Neural cell (in vitro differentiated cells): ENCODE measurements around the gene PBRM1. TPM values are rescaled to one million over a fixed set of nuclear protein-coding genes. Genes with fewer than 3 reads are reported as not detected.

ENCODE experiments used
- H2AFZ ChIP-seq: fragments of 200-600, 300-800 bp; sonication (generic), shearing (Covaris generic); 2 replicates; pipeline ENCODE4 v1.6.0; 2014; ENCODE audit warnings: low read depth, mild to moderate bottlenecking, antibody characterized with exemption, low read length, moderate library complexity
- H3F3A ChIP-seq: fragments of 200-600 bp; shearing (Covaris generic); 2 replicates; pipeline ENCODE4 v1.6.1; 2016; ENCODE audit warnings: mild to moderate bottlenecking, moderate library complexity, mixed read lengths, antibody characterized with exemption, low read length; ENCODE audit not compliant: insufficient read depth, poor library complexity, severe bottlenecking
- H3K27ac ChIP-seq: fragments of 200-600, 300-800 bp; sonication (generic), shearing (Covaris generic); 2 replicates; pipeline ENCODE4 v1.5.1; 2014; ENCODE audit warnings: mild to moderate bottlenecking, low read length, moderate library complexity
- H3K27me3 ChIP-seq: fragments of 300-800, 200-600 bp; sonication (generic), shearing (Covaris generic); 2 replicates; pipeline ENCODE4 v1.6.0; 2014; ENCODE audit warnings: mild to moderate bottlenecking, low read depth, low read length, moderate library complexity; ENCODE audit not compliant: insufficient read depth
- H3K36me3 ChIP-seq: fragments of 300-800, 200-600 bp; sonication (generic), shearing (Covaris generic); 2 replicates; pipeline ENCODE4 v1.5.1; 2014; ENCODE audit warnings: mild to moderate bottlenecking, antibody characterized with exemption, low read length, moderate library complexity; ENCODE audit not compliant: insufficient read depth
- H3K4me2 ChIP-seq: fragments of 300-800, 200-600 bp; sonication (generic), shearing (Covaris generic); 2 replicates; pipeline ENCODE4 v1.6.0; 2014; ENCODE audit warnings: mild to moderate bottlenecking, low read length
- H3K4me3 ChIP-seq: fragments of 300-800, 200-600 bp; sonication (generic), shearing (Covaris generic); 2 replicates; pipeline ENCODE4 v1.5.1; 2014; ENCODE audit warnings: mild to moderate bottlenecking, low read length, moderate library complexity
- H3K79me2 ChIP-seq: fragments of 200-600 bp; shearing (Covaris generic); replicated peaks from 2 replicates; pipeline ENCODE4 v1.6.0; 2014; ENCODE audit warnings: mild to moderate bottlenecking, low read length, moderate library complexity; ENCODE audit not compliant: insufficient read depth
- H3K9ac ChIP-seq: fragments of 300-800, 200-600 bp; sonication (generic), shearing (Covaris generic); 2 replicates; pipeline ENCODE4 v1.6.1; 2016; ENCODE audit warnings: mild to moderate bottlenecking, low read length, mixed read lengths
- H3K9me2 ChIP-seq: fragments of 200-600 bp; shearing (Covaris generic); 2 replicates; pipeline ENCODE4 v1.6.1; 2016; ENCODE audit warnings: mild to moderate bottlenecking, low read length, mixed read lengths; ENCODE audit not compliant: insufficient read depth
- H3K9me3 ChIP-seq: fragments of 200-600, 300-800 bp; sonication (generic), shearing (Covaris generic); 2 replicates; pipeline ENCODE4 v1.6.1; 2016; ENCODE audit warnings: mild to moderate bottlenecking, mixed run types, low read length, moderate library complexity, mixed read lengths
- H4K20me1 ChIP-seq: fragments of 200-600 bp; shearing (Covaris generic); 2 replicates; pipeline ENCODE4 v1.6.1; 2016; ENCODE audit warnings: mild to moderate bottlenecking, mixed run types; ENCODE audit not compliant: insufficient read depth
- CTCF ChIP-seq: fragments of 450-650 bp; IDR thresholded peaks from 2 replicates; pipeline ENCODE4 v1.5.1; 2014; ENCODE audit warnings: antibody characterized with exemption, mild to moderate bottlenecking, moderate library complexity; ENCODE audit not compliant: poor library complexity, severe bottlenecking
- EP300 ChIP-seq: fragments of 450-650 bp; conservative IDR thresholded peaks from 2 replicates; pipeline ENCODE4 v1.6.1; 2014; ENCODE audit warnings: antibody characterized with exemption, mild to moderate bottlenecking, moderate library complexity; ENCODE audit not compliant: poor library complexity, severe bottlenecking
- EZH2 ChIP-seq: fragments of 200-600, 300-800 bp; shearing (Covaris generic), sonication (generic); IDR thresholded peaks from 2 replicates; pipeline ENCODE4 v1.6.1; 2014; ENCODE audit warnings: antibody characterized with exemption, low read length, borderline replicate concordance, mild to moderate bottlenecking; ENCODE audit not compliant: insufficient read depth, poor library complexity, severe bottlenecking
- MXI1 ChIP-seq: fragments of 450-650 bp; conservative IDR thresholded peaks from 2 replicates; pipeline ENCODE4 v1.6.1; 2014; ENCODE audit warnings: antibody characterized with exemption, mild to moderate bottlenecking; ENCODE audit not compliant: poor library complexity, severe bottlenecking
- POLR2AphosphoS5 ChIP-seq: IDR thresholded peaks from 2 replicates; pipeline ENCODE4 v1.6.1; 2012
- RAD21 ChIP-seq: fragments of 450-650 bp; conservative IDR thresholded peaks from 2 replicates; pipeline ENCODE4 v1.6.1; 2014; ENCODE audit warnings: antibody characterized with exemption, mild to moderate bottlenecking, moderate library complexity
- REST ChIP-seq: IDR thresholded peaks from 2 replicates; pipeline ENCODE4 v1.6.1; 2012; ENCODE audit warnings: borderline replicate concordance
- SMC3 ChIP-seq: fragments of 450-650 bp; conservative IDR thresholded peaks from 2 replicates; pipeline ENCODE4 v1.6.1; 2014; ENCODE audit warnings: antibody characterized with exemption, mild to moderate bottlenecking, moderate library complexity; ENCODE audit not compliant: poor library complexity
- TAF1 ChIP-seq: IDR thresholded peaks from 2 replicates; pipeline ENCODE4 v1.6.1; 2012; ENCODE audit warnings: low read depth
- polyA plus RNA-seq: library from polyadenylated mRNA; depleted of rRNA; stranded (reverse); fragments of >200 nt; gene quantifications from 2 replicates; pipeline ENCODE4 v1.2.3, GENCODE V29; 2014

The PBRM1 gene
- polyA plus RNA-seq, 1 donor from 2014 or later: 66.6 TPM

- Histone ChIP-seq H3K9ac (no peak overlapping the region), H3K79me2 (peaks cover 3% of the 10 kb centered on the region), H3K4me2 (no peak overlapping the region), H3F3A (no peaks in the 10 kb centered on the region), H3K27ac (no peak overlapping the region), H4K20me1 (no peaks in the 10 kb centered on the region), H3K9me2 (no peaks in the 10 kb centered on the region), H2AFZ (no peak overlapping the region), H3K4me3 (no peak overlapping the region), H3K27me3 (no peaks in the 10 kb centered on the region), H3K9me3 (no peaks in the 10 kb centered on the region), H3K36me3 (peaks cover 1% of the 10 kb centered on the region)
- TF ChIP-seq REST: no peak
Observed at GRCh38 chr3:52555056-52555455, 130.7 kb downstream of the PBRM1 start.

- Histone ChIP-seq H3K36me3 (no peaks in the 10 kb centered on the region), H3F3A (no peaks in the 10 kb centered on the region), H3K27me3 (no peaks in the 10 kb centered on the region), H4K20me1 (no peaks in the 10 kb centered on the region), H3K4me2 (no peak overlapping the region), H2AFZ (no peak overlapping the region), H3K27ac (no peak overlapping the region), H3K79me2 (peaks cover 1% of the 10 kb centered on the region), H3K9ac (no peak overlapping the region), H3K9me2 (no peaks in the 10 kb centered on the region), H3K4me3 (no peak overlapping the region), H3K9me3 (no peaks in the 10 kb centered on the region)
- TF ChIP-seq POLR2AphosphoS5 (no peak), TAF1 (no peak), EP300 (no peak), REST (no peak), MXI1 (no peak), EZH2 (no peak)
Observed at GRCh38 chr3:52554026-52554755, 131.5 kb downstream of the PBRM1 start.

- Histone ChIP-seq H4K20me1 (no peaks in the 10 kb centered on the region), H3K27ac (no peak overlapping the region), H3K36me3 (no peaks in the 10 kb centered on the region)
- TF ChIP-seq TAF1 (no peak), RAD21 (no peak), EP300 (no peak), CTCF (no peak), MXI1 (no peak), REST (no peak), POLR2AphosphoS5 (no peak), SMC3 (no peak)
Observed at GRCh38 chr3:52552089-52552488, 133.6 kb downstream of the PBRM1 start.

More at GRCh38 chr3:52552089-52552488, 133.6 kb downstream of the PBRM1 start:
- no peaks in the 10 kb centered on the region for H3F3A ChIP-seq
- no peaks in the 10 kb centered on the region for H3K9me2 ChIP-seq
- H3K9ac ChIP-seq: no peak overlapping the region
- no peak overlapping the region for H3K4me2 ChIP-seq
- no peaks in the 10 kb centered on the region for H3K9me3 ChIP-seq
- H3K4me3 ChIP-seq: no peak overlapping the region
- H2AFZ ChIP-seq: no peak overlapping the region
- H3K27me3 ChIP-seq: no peaks in the 10 kb centered on the region
- no peaks in the 10 kb centered on the region for H3K79me2 ChIP-seq
